ENCODE measurements around the gene MMS19. TPM values are rescaled to one million over a fixed set of nuclear protein-coding genes. Genes with fewer than 3 reads are reported as not detected.

Gene MMS19
- 10 to 100 TPM; 71.7 to 73.3 TPM for total RNA-seq

- ChIA-PET POLR2A (interaction anchor here (1.0 kb wide), 1 partner anchor 24 kb away, joined by 3 read pairs; no protein-coding TSS in a partner anchor), CTCF (interaction anchor here (0.7 to 1.3 kb wide), 3 partner anchors 36 to 97 kb away, joined by 3 to 4 read pairs (median 3); partner anchors contain the start of gene RRP12)
- Mint-ChIP-seq H3K27ac (peak within 1 kb of the TSS; percentile 98), H3K36me3 (ENCODE audit: low read depth) (peaks cover 14% of the 10 kb centered on the region), H3K27me3 (ENCODE audit: low read depth) (peaks cover 31% of the 10 kb centered on the region), H3K4me3 (peak within 1 kb of the TSS; percentile 98), H3K4me1 (ENCODE audit: low read depth) (peaks cover 41% of the 10 kb centered on the region), H3K9me3 (ENCODE audit: insufficient read depth) (no peaks in the 10 kb centered on the region)
- DNase-seq = peak; percentile 99
- ATAC-seq = peak; percentile 91
Observed at GRCh38 chr10:97498076-97498840, at the start of gene MMS19. Gene MMS19 (minus strand): TSS chr10:97498422. CDS start chr10:97498384, 38 bp downstream.

GRCh38 chr10:97547962-97548361 lies 49.7 kb upstream of the MMS19 start:
- ATAC-seq = no peak
- no peaks in the 10 kb centered on the region for H3K9me3 Mint-ChIP-seq (ENCODE audit: insufficient read depth)
- ChIA-PET POLR2A (no interaction called here), CTCF (no interaction called here)
- no peak overlapping the region for H3K4me3 Mint-ChIP-seq
- H3K27me3 Mint-ChIP-seq (ENCODE audit: low read depth) = no peaks in the 10 kb centered on the region
- H3K4me1 Mint-ChIP-seq (ENCODE audit: low read depth) = peaks cover 6% of the 10 kb centered on the region
- DNase-seq = no peak
- no peaks in the 10 kb centered on the region for H3K36me3 Mint-ChIP-seq (ENCODE audit: low read depth)
- no peak overlapping the region for H3K27ac Mint-ChIP-seq

- Mint-ChIP-seq H3K36me3 (ENCODE audit: low read depth) (no peaks in the 10 kb centered on the region), H3K27me3 (ENCODE audit: low read depth) (no peaks in the 10 kb centered on the region), H3K4me3 (no peak overlapping the region), H3K9me3 (ENCODE audit: insufficient read depth) (no peaks in the 10 kb centered on the region), H3K4me1 (ENCODE audit: low read depth) (peaks cover 13% of the 10 kb centered on the region), H3K27ac (no peak overlapping the region)
- ChIA-PET CTCF (interaction anchor here (2.3 kb wide), 1 partner anchor 13 kb away, joined by 12 read pairs; no protein-coding TSS in a partner anchor), POLR2A (no interaction called here)
- ATAC-seq = no peak
- DNase-seq = no peak
Observed at GRCh38 chr10:97547271-97547600, 49.0 kb upstream of the MMS19 start.

GRCh38 chr10:97546456-97547270 lies 48.4 kb upstream of the MMS19 start:
- H3K4me3 Mint-ChIP-seq = no peak overlapping the region
- H3K27me3 Mint-ChIP-seq (ENCODE audit: low read depth) = no peaks in the 10 kb centered on the region
- H3K4me1 Mint-ChIP-seq (ENCODE audit: low read depth) = peaks cover 13% of the 10 kb centered on the region
- CTCF ChIA-PET = interaction anchor here (1.0 to 2.3 kb wide), 3 partner anchors 12 to 122 kb away, joined by 3 to 12 read pairs (median 4); partner anchors contain the start of gene ANKRD2
- DNase-seq = no peak
- no peaks in the 10 kb centered on the region for H3K9me3 Mint-ChIP-seq (ENCODE audit: insufficient read depth)
- no peaks in the 10 kb centered on the region for H3K36me3 Mint-ChIP-seq (ENCODE audit: low read depth)
- H3K27ac Mint-ChIP-seq = no peak overlapping the region
- ATAC-seq = no peak
- POLR2A ChIA-PET = no interaction called here

- Mint-ChIP-seq H3K9me3 (ENCODE audit: insufficient read depth) (no peaks in the 10 kb centered on the region), H3K36me3 (ENCODE audit: low read depth) (no peaks in the 10 kb centered on the region), H3K4me1 (ENCODE audit: low read depth) (peaks cover 13% of the 10 kb centered on the region), H3K27ac (no peak overlapping the region), H3K4me3 (no peak overlapping the region), H3K27me3 (ENCODE audit: low read depth) (no peaks in the 10 kb centered on the region)
- peak; percentile 46 for DNase-seq
- CTCF ChIA-PET = interaction anchor here (0.6 to 1.2 kb wide), 3 partner anchors 9 to 73 kb away, joined by 3 to 5 read pairs (median 4); no protein-coding TSS in a partner anchor
- ATAC-seq = peak; percentile 65
- POLR2A ChIA-PET = no interaction called here
Observed at GRCh38 chr10:97543025-97543546, 44.9 kb upstream of the MMS19 start.

GRCh38 chr10:97542169-97543024 lies 44.2 kb upstream of the MMS19 start:
- Mint-ChIP-seq H3K36me3 (ENCODE audit: low read depth) (no peaks in the 10 kb centered on the region), H3K4me3 (no peak overlapping the region), H3K9me3 (ENCODE audit: insufficient read depth) (no peaks in the 10 kb centered on the region), H3K4me1 (ENCODE audit: low read depth) (peaks cover 13% of the 10 kb centered on the region), H3K27ac (no peak overlapping the region), H3K27me3 (ENCODE audit: low read depth) (no peaks in the 10 kb centered on the region)
- ChIA-PET CTCF (interaction anchor here (0.6 to 1.2 kb wide), 3 partner anchors 9 to 73 kb away, joined by 3 to 5 read pairs (median 4); no protein-coding TSS in a partner anchor), POLR2A (no interaction called here)
- peak; percentile 31 for ATAC-seq
- peak; percentile 23 for DNase-seq

GRCh38 chr10:97540669-97541500 lies 42.7 kb upstream of the MMS19 start:
- ChIA-PET POLR2A (no interaction called here), CTCF (no interaction called here)
- H3K36me3 Mint-ChIP-seq (ENCODE audit: low read depth) = no peaks in the 10 kb centered on the region
- no peak overlapping the region for H3K27ac Mint-ChIP-seq
- no peak for ATAC-seq
- H3K9me3 Mint-ChIP-seq (ENCODE audit: insufficient read depth) = no peaks in the 10 kb centered on the region
- no peak overlapping the region for H3K4me3 Mint-ChIP-seq
- H3K27me3 Mint-ChIP-seq (ENCODE audit: low read depth) = no peaks in the 10 kb centered on the region
- peaks cover 13% of the 10 kb centered on the region for H3K4me1 Mint-ChIP-seq (ENCODE audit: low read depth)
- no peak for DNase-seq

GRCh38 chr10:97539523-97540200 lies 41.4 kb upstream of the MMS19 start:
- Mint-ChIP-seq H3K36me3 (ENCODE audit: low read depth) (no peaks in the 10 kb centered on the region), H3K27me3 (ENCODE audit: low read depth) (no peaks in the 10 kb centered on the region), H3K27ac (no peak overlapping the region), H3K9me3 (ENCODE audit: insufficient read depth) (no peaks in the 10 kb centered on the region), H3K4me1 (ENCODE audit: low read depth) (peaks cover 13% of the 10 kb centered on the region), H3K4me3 (no peak overlapping the region)
- ATAC-seq (no peak), DNase-seq (no peak)
- POLR2A ChIA-PET = interaction anchor here (1.4 kb wide), 1 partner anchor 12 kb away, joined by 4 read pairs; no protein-coding TSS in a partner anchor
- CTCF ChIA-PET = interaction anchor here (1.3 kb wide), 1 partner anchor 40 kb away, joined by 4 read pairs; the partner anchor contains the start of gene UBTD1

GRCh38 chr10:97538839-97539238 lies 40.6 kb upstream of the MMS19 start:
- no peak for ATAC-seq
- CTCF ChIA-PET = interaction anchor here (1.3 kb wide), 1 partner anchor 40 kb away, joined by 4 read pairs; the partner anchor contains the start of gene UBTD1
- no peak for DNase-seq
- Mint-ChIP-seq H3K36me3 (ENCODE audit: low read depth) (no peaks in the 10 kb centered on the region), H3K4me3 (no peak overlapping the region), H3K27me3 (ENCODE audit: low read depth) (no peaks in the 10 kb centered on the region), H3K9me3 (ENCODE audit: insufficient read depth) (no peaks in the 10 kb centered on the region), H3K27ac (no peak overlapping the region), H3K4me1 (ENCODE audit: low read depth) (peaks cover 13% of the 10 kb centered on the region)
- POLR2A ChIA-PET = interaction anchor here (1.4 kb wide), 1 partner anchor 13 kb away, joined by 4 read pairs; no protein-coding TSS in a partner anchor

GRCh38 chr10:97538411-97538810 lies 40.2 kb upstream of the MMS19 start:
- ATAC-seq (no peak), DNase-seq (no peak)
- Mint-ChIP-seq H3K36me3 (ENCODE audit: low read depth) (no peaks in the 10 kb centered on the region), H3K4me1 (ENCODE audit: low read depth) (peaks cover 12% of the 10 kb centered on the region), H3K27me3 (ENCODE audit: low read depth) (no peaks in the 10 kb centered on the region), H3K27ac (no peak overlapping the region), H3K4me3 (no peak overlapping the region), H3K9me3 (ENCODE audit: insufficient read depth) (no peaks in the 10 kb centered on the region)
- ChIA-PET POLR2A (interaction anchor here (1.4 kb wide), 1 partner anchor 14 kb away, joined by 4 read pairs; no protein-coding TSS in a partner anchor), CTCF (no interaction called here)
